ENCODE results near the gene HS6ST1. TPM values are rescaled to one million over a fixed set of nuclear protein-coding genes. Genes with fewer than 3 reads are reported as not detected.

HS6ST1 gene
- total and polyA plus RNA-seq, 7 donors = 12.0 to 27.4 (median 17.1) TPM

DNA sequence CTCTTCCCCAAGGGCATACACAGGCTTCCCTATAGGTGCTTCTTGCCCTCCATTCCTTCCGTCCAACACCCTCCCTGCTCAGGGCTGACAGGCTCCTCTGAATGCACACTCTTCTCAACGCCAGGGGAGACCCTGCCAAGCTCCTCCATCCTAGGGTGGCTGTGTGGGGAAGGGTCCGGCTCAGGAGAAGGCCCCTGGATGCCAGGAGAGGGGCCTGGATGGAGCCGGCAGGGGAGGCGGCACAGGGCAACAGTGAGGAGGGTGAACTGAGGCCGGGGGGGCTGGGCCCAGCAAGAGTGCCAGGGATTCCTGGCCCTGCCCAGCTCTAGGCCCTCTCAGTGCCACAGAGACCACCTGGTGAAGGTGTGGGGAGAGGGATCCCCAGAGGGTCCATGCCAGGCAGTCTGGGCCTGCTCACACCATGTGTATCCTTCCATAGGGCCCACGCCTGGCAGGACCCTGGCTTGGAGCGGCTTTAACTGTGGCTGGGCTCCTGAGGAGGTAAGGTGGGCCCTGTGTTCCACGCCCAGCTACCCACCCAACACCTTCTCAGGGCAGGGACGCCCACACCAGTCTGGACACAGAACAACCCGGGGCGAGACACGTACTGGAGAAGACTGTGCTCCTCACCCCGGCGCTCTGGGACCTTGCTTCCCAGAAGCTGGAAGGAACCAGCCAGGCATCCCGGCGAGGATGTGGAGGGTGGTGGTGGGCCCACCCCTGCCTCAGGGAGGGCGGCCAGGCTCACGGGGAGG is 26.6 kb downstream of the HS6ST1 start:
- no peak for DNase-seq

DNA sequence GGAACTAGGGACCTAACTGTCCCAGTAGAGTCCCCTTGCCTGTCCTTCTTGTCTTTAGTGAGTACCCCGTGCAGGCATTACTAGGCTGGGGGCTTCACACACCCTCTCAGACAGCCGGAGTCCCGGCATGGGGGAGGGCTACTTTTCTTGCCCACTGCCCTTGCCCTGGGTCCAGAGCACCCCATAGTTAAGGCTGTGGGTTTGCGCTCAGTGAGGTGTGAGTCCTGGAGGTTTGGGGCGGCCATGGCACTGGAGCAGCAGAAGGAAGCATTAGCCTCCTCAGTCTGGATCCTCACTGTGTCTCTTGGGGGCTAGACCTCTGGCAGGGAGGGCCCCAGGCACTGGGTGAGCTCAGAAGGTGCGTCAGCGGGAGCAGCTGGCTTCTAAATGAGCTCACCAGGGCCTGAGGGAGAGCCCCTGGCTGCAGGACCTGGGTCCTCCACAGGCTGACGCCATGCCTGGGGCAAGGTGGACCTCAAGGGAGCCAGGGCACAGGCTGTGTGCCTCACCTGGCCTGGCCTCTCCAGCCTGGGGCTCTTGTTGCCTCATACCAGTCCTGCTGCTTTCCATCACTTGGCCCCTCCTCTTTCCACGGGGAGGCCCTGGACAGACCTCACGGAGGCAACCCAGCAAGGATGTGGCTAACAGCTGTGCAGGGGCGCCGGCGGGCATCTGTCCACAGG is 27.4 kb downstream of the HS6ST1 start:
- H3K36me3 ChIP-seq = peaks cover 0 to 11% (median 0%) of the 10 kb centered on the region in 4 donors
- no peak overlapping the region for H3K4me3 ChIP-seq
- no peak for DNase-seq
- 86 to 94% methylated on average over 13 of the region's 13 CpGs for WGBS, 2 donors
- H3K4me1 ChIP-seq = peaks cover 0 to 37% (median 7%) of the 10 kb centered on the region in 4 donors
- no peaks in the 10 kb centered on the region for H3K9me3 ChIP-seq
- TF ChIP-seq, protein P1, sequence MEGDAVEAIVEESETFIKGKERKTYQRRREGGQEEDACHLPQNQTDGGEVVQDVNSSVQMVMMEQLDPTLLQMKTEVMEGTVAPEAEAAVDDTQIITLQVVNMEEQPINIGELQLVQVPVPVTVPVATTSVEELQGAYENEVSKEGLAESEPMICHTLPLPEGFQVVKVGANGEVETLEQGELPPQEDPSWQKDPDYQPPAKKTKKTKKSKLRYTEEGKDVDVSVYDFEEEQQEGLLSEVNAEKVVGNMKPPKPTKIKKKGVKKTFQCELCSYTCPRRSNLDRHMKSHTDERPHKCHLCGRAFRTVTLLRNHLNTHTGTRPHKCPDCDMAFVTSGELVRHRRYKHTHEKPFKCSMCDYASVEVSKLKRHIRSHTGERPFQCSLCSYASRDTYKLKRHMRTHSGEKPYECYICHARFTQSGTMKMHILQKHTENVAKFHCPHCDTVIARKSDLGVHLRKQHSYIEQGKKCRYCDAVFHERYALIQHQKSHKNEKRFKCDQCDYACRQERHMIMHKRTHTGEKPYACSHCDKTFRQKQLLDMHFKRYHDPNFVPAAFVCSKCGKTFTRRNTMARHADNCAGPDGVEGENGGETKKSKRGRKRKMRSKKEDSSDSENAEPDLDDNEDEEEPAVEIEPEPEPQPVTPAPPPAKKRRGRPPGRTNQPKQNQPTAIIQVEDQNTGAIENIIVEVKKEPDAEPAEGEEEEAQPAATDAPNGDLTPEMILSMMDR (IDR thresholded peaks at IDR 0.05) = no peak
- intact Hi-C loops (cut with DNase I) = no loop called here
- no peak overlapping the region for H3K27ac ChIP-seq
- H3K27me3 ChIP-seq = no peaks in the 10 kb centered on the region

More for the DNA sequence above, 26.6 kb downstream of the HS6ST1 start:
- Histone ChIP-seq H3K4me3 (no peak overlapping the region), H3K27ac (no peak overlapping the region), H3K27me3 (no peaks in the 10 kb centered on the region), H3K9me3 (no peaks in the 10 kb centered on the region), H3K4me1 (peaks cover 0 to 38% (median 6%) of the 10 kb centered on the region in 4 donors), H3K36me3 (peaks cover 0 to 11% (median 0%) of the 10 kb centered on the region in 4 donors)
- intact Hi-C loops (cut with DNase I) = no loop called here
- TF ChIP-seq POLR2A (IDR thresholded peaks at IDR 0.05) (no peak), POLR2AphosphoS5 (IDR thresholded peaks at IDR 0.05) (no peak)
- TF ChIP-seq, protein P1 (IDR thresholded peaks at IDR 0.05) = no peak
- WGBS, 2 donors = 94 to 95% methylated on average over 19 of the region's 19 CpGs

DNA sequence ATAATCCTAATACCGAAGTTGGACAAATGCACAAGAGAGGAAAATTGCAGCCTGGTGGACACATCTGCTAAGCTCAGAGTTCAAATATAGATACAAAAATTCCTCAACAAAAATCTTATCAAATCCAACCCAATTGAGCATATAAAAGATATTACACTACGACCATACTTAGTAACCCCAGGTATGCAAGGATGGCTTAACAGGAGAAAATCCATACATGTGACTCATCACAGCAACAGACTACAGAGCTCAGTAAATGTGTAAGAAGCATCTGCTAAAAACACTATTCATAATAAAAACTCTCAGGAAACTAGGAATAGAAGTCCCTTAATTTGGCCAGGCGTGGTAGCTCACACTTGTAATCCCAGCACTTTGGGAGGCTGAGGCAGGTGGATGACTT is 28.3 kb downstream of the HS6ST1 start:
- DNase-seq = no peak
- WGBS, 2 donors = 95 to 96% methylated on average over 3 of the region's 3 CpGs
- intact Hi-C loops (cut with DNase I) = no loop called here
- H3K27ac ChIP-seq = no peak overlapping the region
- H3K4me3 ChIP-seq = no peak overlapping the region
- H3K9me3 ChIP-seq = no peaks in the 10 kb centered on the region
- H3K4me1 ChIP-seq = peaks cover 0 to 32% (median 8%) of the 10 kb centered on the region in 4 donors
- peaks cover 0 to 15% (median 0%) of the 10 kb centered on the region in 4 donors for H3K36me3 ChIP-seq
- H3K27me3 ChIP-seq = no peaks in the 10 kb centered on the region
- TF ChIP-seq POLR2A (IDR thresholded peaks at IDR 0.05) = no peak
- no peak for TF ChIP-seq EP300 (IDR thresholded peaks at IDR 0.05)
- no peak for TF ChIP-seq POLR2AphosphoS5 (IDR thresholded peaks at IDR 0.05)
- TF ChIP-seq, protein P1 (IDR thresholded peaks at IDR 0.05) = no peak

DNA sequence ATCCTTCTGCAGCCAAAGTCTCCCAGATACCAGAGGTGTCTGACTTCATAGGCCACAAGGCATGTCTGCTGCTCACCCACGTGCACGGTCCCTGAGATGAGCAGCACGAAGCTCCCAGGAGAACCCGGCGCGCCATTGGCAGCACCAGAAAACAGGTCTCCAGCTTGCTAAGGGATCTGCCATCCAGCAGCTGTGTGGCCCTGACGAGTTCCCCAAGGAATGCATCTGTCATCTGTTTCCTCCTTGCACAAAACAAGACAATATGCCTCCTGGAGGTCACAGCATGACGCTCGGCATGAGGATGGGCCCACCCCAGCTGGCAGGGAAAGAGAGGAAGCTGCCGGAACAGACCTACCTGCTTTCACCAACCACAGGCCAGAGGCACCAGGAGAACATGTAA is 29.2 kb downstream of the HS6ST1 start:
- TF ChIP-seq POLR2AphosphoS5 (IDR thresholded peaks at IDR 0.05) (no peak), EP300 (IDR thresholded peaks at IDR 0.05) (no peak), POLR2A (IDR thresholded peaks at IDR 0.05) (no peak)
- TF ChIP-seq, protein P1 (IDR thresholded peaks at IDR 0.05) = no peak
- no peak for DNase-seq
- WGBS, 2 donors = 73 to 89% methylated on average over 10 of the region's 10 CpGs
- Histone ChIP-seq H3K27me3 (no peaks in the 10 kb centered on the region), H3K27ac (no peak overlapping the region), H3K4me3 (no peak overlapping the region), H3K36me3 (peaks cover 0 to 15% (median 0%) of the 10 kb centered on the region in 4 donors), H3K9me3 (no peaks in the 10 kb centered on the region), H3K4me1 (peaks cover 0 to 29% (median 8%) of the 10 kb centered on the region in 4 donors)
- intact Hi-C loops (cut with DNase I) = no loop called here
